ENCODE measurements around the gene RAD51. TPM values are rescaled to one million over a fixed set of nuclear protein-coding genes. Genes with fewer than 3 reads are reported as not detected.
A peak's percentile ranks its signal among the peaks of the same experiment; 100 is the strongest.
"Not testable (repeated sequence)": the region's sequence is repeated elsewhere in the genome, so short reads cannot be mapped to it uniquely, and the experiment has no call there.

RAD51 gene
- 10 to 100 TPM; 67.7 to 69.6 TPM for total RNA-seq

- DNase-seq: peak; percentile 92
- Mint-ChIP-seq H3K27me3 (no peaks in the 10 kb centered on the region), H3K36me3 (peaks cover 40% of the 10 kb centered on the region), H3K27ac (peak within 1 kb of the TSS; percentile 97), H3K9me3 (no peaks in the 10 kb centered on the region), H3K4me1 (peaks cover 17% of the 10 kb centered on the region), H3K4me3 (peak within 1 kb of the TSS; percentile 96)
These were observed at the start of gene RAD51 for GRCh38 chr15:40694688-40695468. Gene RAD51 (plus strand): TSS chr15:40695174. CDS start chr15:40698759, 3,585 bp downstream.

- H3K4me1 Mint-ChIP-seq: peaks cover 4% of the 10 kb centered on the region
- H3K36me3 Mint-ChIP-seq: no peaks in the 10 kb centered on the region
- no peak overlapping the region for H3K4me3 Mint-ChIP-seq
- no peaks in the 10 kb centered on the region for H3K9me3 Mint-ChIP-seq
- DNase-seq: no peak
- H3K27me3 Mint-ChIP-seq: no peaks in the 10 kb centered on the region
- no peak overlapping the region for H3K27ac Mint-ChIP-seq
These were observed 47.5 kb upstream of the RAD51 start for GRCh38 chr15:40647523-40647922.

- Mint-ChIP-seq H3K27me3 (no peaks in the 10 kb centered on the region), H3K9me3 (no peaks in the 10 kb centered on the region), H3K27ac (no peak overlapping the region), H3K36me3 (peaks cover 10% of the 10 kb centered on the region), H3K4me1 (peaks cover 4% of the 10 kb centered on the region), H3K4me3 (no peak overlapping the region)
- DNase-seq: no peak
These were observed 44.5 kb upstream of the RAD51 start for GRCh38 chr15:40650479-40650878.

GRCh38 chr15:40660686-40661085, 34.3 kb upstream of the RAD51 start:
- no peak for DNase-seq
- H3K4me3 Mint-ChIP-seq: no peak overlapping the region
- H3K27ac Mint-ChIP-seq: no peak overlapping the region
- no peaks in the 10 kb centered on the region for H3K27me3 Mint-ChIP-seq
- H3K4me1 Mint-ChIP-seq: no peaks in the 10 kb centered on the region
- H3K9me3 Mint-ChIP-seq: no peaks in the 10 kb centered on the region
- H3K36me3 Mint-ChIP-seq: peaks cover 2% of the 10 kb centered on the region

GRCh38 chr15:40664909-40665308, 30.1 kb upstream of the RAD51 start:
- no peak for DNase-seq
- Mint-ChIP-seq H3K27ac (no peak overlapping the region), H3K9me3 (no peaks in the 10 kb centered on the region), H3K36me3 (no peaks in the 10 kb centered on the region), H3K4me3 (no peak overlapping the region), H3K4me1 (no peaks in the 10 kb centered on the region), H3K27me3 (no peaks in the 10 kb centered on the region)

- H3K27me3 Mint-ChIP-seq, DNase-seq, H3K4me1 Mint-ChIP-seq, H3K4me3 Mint-ChIP-seq, H3K9me3 Mint-ChIP-seq, H3K36me3 Mint-ChIP-seq, H3K27ac Mint-ChIP-seq: not testable (repeated sequence)
These were observed 18.7 kb upstream of the RAD51 start for GRCh38 chr15:40676290-40676689.

GRCh38 chr15:40676906-40677305, 18.1 kb upstream of the RAD51 start:
- DNase-seq, H3K36me3 Mint-ChIP-seq, H3K4me1 Mint-ChIP-seq, H3K4me3 Mint-ChIP-seq, H3K9me3 Mint-ChIP-seq, H3K27ac Mint-ChIP-seq, H3K27me3 Mint-ChIP-seq: not testable (repeated sequence)

GRCh38 chr15:40680151-40680550, 14.8 kb upstream of the RAD51 start:
- H3K4me1 Mint-ChIP-seq: peaks cover 5% of the 10 kb centered on the region
- H3K27me3 Mint-ChIP-seq: no peaks in the 10 kb centered on the region
- no peak overlapping the region for H3K4me3 Mint-ChIP-seq
- DNase-seq: no peak
- no peaks in the 10 kb centered on the region for H3K9me3 Mint-ChIP-seq
- H3K27ac Mint-ChIP-seq: no peak overlapping the region
- H3K36me3 Mint-ChIP-seq: no peaks in the 10 kb centered on the region

GRCh38 chr15:40680959-40681358, 14.0 kb upstream of the RAD51 start:
- not testable (repeated sequence) for H3K9me3 Mint-ChIP-seq, H3K27me3 Mint-ChIP-seq, H3K4me3 Mint-ChIP-seq, H3K4me1 Mint-ChIP-seq, DNase-seq, H3K27ac Mint-ChIP-seq, H3K36me3 Mint-ChIP-seq

GRCh38 chr15:40684381-40684780, 10.6 kb upstream of the RAD51 start:
- no peak overlapping the region for H3K4me3 Mint-ChIP-seq
- no peaks in the 10 kb centered on the region for H3K9me3 Mint-ChIP-seq
- no peaks in the 10 kb centered on the region for H3K4me1 Mint-ChIP-seq
- DNase-seq: no peak
- H3K36me3 Mint-ChIP-seq: no peaks in the 10 kb centered on the region
- no peaks in the 10 kb centered on the region for H3K27me3 Mint-ChIP-seq
- no peak overlapping the region for H3K27ac Mint-ChIP-seq

GRCh38 chr15:40685376-40685775, 9.6 kb upstream of the RAD51 start:
- Mint-ChIP-seq H3K4me3 (no peak overlapping the region), H3K36me3 (peaks cover 2% of the 10 kb centered on the region), H3K27ac (peak overlapping the region; percentile 13), H3K4me1 (no peaks in the 10 kb centered on the region), H3K27me3 (no peaks in the 10 kb centered on the region), H3K9me3 (no peaks in the 10 kb centered on the region)
- DNase-seq: no peak

- Mint-ChIP-seq H3K4me3 (no peak overlapping the region), H3K4me1 (peaks cover 5% of the 10 kb centered on the region), H3K9me3 (no peaks in the 10 kb centered on the region), H3K27ac (no peak overlapping the region), H3K27me3 (no peaks in the 10 kb centered on the region), H3K36me3 (peaks cover 4% of the 10 kb centered on the region)
- DNase-seq: no peak
These were observed 5.8 kb upstream of the RAD51 start for GRCh38 chr15:40688932-40689799.

- H3K4me3 Mint-ChIP-seq: no peak overlapping the region
- no peaks in the 10 kb centered on the region for H3K9me3 Mint-ChIP-seq
- peaks cover 13% of the 10 kb centered on the region for H3K4me1 Mint-ChIP-seq
- no peak for DNase-seq
- H3K36me3 Mint-ChIP-seq: peaks cover 25% of the 10 kb centered on the region
- no peaks in the 10 kb centered on the region for H3K27me3 Mint-ChIP-seq
- H3K27ac Mint-ChIP-seq: no peak overlapping the region
These were observed 3.2 kb upstream of the RAD51 start for GRCh38 chr15:40691737-40692136.

- H3K27me3 Mint-ChIP-seq: no peaks in the 10 kb centered on the region
These were observed 878 bp upstream of the RAD51 start for GRCh38 chr15:40693904-40694687.

GRCh38 chr15:40695469-40695890, 506 bp downstream of the RAD51 start:
- no peaks in the 10 kb centered on the region for H3K9me3 Mint-ChIP-seq
- H3K4me3 Mint-ChIP-seq: peak overlapping the region; percentile 96
- peaks cover 17% of the 10 kb centered on the region for H3K4me1 Mint-ChIP-seq
- peaks cover 40% of the 10 kb centered on the region for H3K36me3 Mint-ChIP-seq
- no peak for DNase-seq
- H3K27ac Mint-ChIP-seq: peak overlapping the region; percentile 97
- H3K27me3 Mint-ChIP-seq: no peaks in the 10 kb centered on the region

More at GRCh38 chr15:40693904-40694687, 878 bp upstream of the RAD51 start:
- peak overlapping the region; percentile 96 for H3K4me3 Mint-ChIP-seq
- H3K27ac Mint-ChIP-seq: peak overlapping the region; percentile 97
- DNase-seq: no peak
- peaks cover 36% of the 10 kb centered on the region for H3K36me3 Mint-ChIP-seq
- no peaks in the 10 kb centered on the region for H3K9me3 Mint-ChIP-seq
- H3K4me1 Mint-ChIP-seq: peaks cover 14% of the 10 kb centered on the region

All from activated naive CD8-positive, alpha-beta T cell treated with anti-CD3 and anti-CD28 coated beads for 36 hours (primary cell).